Stimulated activated CD4-positive, alpha-beta T cell treated with anti-CD3 and anti-CD28 coated beads, Interleukin-12 subunit alpha, Interleukin-12 subunit beta, amount 100 ng/mL, for 24 hours (primary cell): ENCODE results near the gene NLGN1.

Source experiments
- DNase-seq, 2 experiments: peaks; one replicate each; pipeline ENCODE4 v3.0.0-alpha.2; 2020; ENCODE audit warnings: low read depth in 2 of 2

Gene NLGN1

GRCh38 chr3:173639098-173639497 is 241.6 kb downstream of the NLGN1 start:
- DNase-seq = no peak

DNA sequence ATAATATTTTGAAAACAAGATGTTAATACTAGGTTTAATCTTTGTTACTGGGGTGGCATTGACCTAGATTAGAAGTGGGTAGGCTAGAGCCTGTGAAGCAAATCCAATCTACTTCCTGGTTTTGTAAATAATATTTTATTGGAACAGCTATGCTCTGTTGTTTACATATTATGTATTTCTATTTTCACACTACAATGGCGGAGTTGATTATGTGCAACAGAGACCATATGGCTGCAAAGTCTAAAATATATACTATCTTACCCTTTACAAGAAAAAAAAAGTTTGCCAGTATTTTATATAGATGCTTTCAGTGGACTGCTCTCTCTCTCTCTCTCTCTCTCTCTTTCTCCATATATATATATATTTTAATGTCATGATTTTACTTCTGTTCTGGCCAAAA is 244.2 kb downstream of the NLGN1 start:
- DNase-seq = no peak

DNA sequence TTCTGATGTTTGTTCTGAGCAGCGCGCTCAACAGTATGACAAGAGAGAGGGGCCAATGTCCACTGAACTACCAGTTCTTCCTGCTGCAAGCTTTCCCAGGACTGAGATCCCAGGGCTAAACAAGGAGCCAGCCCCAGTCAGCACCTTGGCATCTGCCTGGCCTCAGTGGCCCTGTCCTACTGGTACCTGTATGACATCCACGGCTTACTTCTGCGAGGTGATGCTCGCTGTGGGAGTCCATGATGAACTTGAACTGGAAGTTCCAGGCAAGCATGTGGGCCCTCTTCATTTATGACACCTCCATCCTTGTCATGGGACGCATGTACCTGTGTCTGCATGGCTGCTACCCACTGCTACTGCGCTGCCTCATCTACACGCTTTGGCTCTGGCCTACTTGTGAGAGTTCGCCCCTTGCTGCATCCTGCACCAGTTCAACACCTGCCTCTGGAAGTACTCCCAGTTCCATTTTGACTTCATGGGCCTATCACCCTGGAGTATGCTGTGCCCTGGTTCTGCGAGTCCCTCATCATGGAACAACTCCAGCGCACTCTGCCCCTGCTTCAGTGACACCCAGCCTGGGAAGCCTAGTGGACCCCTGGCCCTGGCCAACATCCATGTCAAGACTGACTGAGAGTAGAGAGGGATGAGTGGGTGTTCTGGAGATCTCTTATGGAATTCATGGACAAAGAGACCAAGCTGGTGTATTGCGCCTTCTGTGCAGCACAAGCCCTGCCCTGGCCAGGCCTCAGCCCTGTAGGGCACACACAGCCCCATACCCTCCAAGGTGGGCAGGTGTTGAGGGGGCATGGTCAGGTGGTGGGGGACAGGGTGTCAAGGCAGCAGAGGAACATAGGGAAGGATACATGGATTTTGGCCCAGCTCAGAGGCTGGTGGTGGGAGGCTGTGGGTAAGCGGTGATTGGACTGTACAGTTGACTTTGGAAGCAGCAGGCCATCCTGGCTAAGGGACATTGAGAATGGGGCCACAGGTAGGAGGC is 246.8 kb downstream of the NLGN1 start:
- no peak for DNase-seq

DNA sequence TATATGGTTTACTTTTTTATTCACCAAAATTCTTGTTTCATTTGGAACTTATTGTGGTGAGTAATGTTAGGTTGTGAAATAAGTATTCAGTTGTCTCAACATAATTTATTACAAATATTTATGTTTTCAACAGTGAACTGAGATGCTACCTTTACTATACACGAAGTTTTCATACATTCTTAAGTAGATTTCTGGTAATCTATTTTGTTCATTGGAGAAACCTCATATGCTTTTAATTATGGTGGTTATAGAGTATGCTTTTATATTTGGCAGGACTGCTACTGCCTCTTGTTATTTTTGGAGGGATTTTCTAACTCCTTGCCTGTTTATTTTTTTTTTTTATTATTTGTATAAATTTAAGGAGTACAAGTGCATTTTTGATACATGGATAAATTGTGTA is 253.1 kb downstream of the NLGN1 start:
- DNase-seq = no peak

- DNase-seq = no peak
Observed at GRCh38 chr3:173652093-173652492, 254.5 kb downstream of the NLGN1 start.

- DNase-seq = no peak
Observed at GRCh38 chr3:173653781-173654180, 256.2 kb downstream of the NLGN1 start.

GRCh38 chr3:173659972-173660371 is 262.4 kb downstream of the NLGN1 start:
- DNase-seq = no peak

GRCh38 chr3:173660645-173661299 is 263.2 kb downstream of the NLGN1 start:
- DNase-seq = no peak

GRCh38 chr3:173663696-173664111 is 266.2 kb downstream of the NLGN1 start:
- no peak for DNase-seq

DNA sequence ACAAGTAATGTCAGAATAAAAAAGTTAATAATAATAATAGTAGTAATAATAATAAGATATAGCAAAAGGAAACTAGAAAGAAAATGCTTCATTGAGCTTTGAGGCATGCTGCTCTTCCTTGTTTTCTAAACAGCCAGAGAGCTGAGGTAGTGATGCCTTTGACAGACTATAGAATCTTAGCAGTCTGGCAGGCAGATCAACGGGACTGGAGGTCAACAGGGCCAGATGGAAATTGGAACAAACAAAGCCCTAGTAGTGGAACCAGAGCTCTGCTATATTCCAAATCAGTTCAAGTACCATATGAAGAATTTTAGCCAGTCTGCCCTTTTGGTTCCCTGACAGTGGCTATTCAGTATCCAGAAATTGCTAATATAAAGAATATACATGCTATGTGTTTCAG is 278.6 kb downstream of the NLGN1 start:
- DNase-seq = no peak

DNA sequence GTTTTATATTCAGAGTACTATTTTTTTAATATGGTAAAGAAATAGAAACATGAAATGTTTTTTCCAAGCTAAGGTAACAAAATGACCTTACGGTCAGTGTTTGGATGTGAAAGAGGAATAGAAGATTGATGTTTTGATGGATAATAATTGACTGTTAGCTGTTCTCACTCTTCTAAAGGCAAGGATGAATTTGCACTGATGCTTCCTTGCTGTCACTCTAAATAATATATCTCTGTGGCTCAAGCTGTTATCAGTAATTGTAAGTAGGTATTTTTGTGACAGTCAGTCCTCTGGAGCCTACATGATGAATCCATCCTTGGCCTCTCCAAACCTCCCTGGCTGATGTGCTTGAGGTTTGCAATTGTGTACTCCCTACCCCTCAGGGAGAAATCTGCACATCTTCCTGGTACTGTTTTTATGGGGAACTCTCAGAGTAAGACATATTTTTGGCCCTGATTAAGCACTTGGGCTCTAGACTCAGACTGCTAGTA is 283.7 kb downstream of the NLGN1 start:
- DNase-seq = no peak

- no peak for DNase-seq
Observed at GRCh38 chr3:173685456-173685855, 287.9 kb downstream of the NLGN1 start.

- no peak for DNase-seq
Observed at GRCh38 chr3:173688216-173688842, 290.8 kb downstream of the NLGN1 start.

- no peak for DNase-seq
Observed at GRCh38 chr3:173690542-173691180, 293.1 kb downstream of the NLGN1 start.

GRCh38 chr3:173699353-173699752 is 301.8 kb downstream of the NLGN1 start:
- DNase-seq = no peak

- no peak for DNase-seq
Observed at GRCh38 chr3:173700336-173700735, 302.8 kb downstream of the NLGN1 start.

- no peak for DNase-seq
Observed at GRCh38 chr3:173702561-173702960, 305.0 kb downstream of the NLGN1 start.

DNA sequence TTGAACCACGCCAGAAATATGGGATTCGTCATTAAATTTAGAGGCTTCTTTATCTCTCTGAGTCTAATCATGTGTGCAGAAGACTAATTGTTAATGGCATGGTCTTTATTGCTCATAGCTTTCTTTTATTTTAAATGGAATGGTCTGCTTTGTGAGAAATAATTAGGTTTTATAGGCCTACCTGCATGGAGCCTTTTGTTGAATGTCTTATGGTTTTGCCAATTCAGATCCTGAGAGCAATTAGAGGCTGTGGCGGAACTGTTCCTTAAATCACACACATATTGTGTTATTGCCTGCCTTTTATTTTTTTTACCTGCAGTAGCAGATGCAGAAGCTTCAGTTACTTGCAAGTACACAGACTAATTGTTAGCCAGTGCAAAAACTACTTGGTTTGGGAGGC is 306.2 kb downstream of the NLGN1 start:
- DNase-seq = no peak

DNA sequence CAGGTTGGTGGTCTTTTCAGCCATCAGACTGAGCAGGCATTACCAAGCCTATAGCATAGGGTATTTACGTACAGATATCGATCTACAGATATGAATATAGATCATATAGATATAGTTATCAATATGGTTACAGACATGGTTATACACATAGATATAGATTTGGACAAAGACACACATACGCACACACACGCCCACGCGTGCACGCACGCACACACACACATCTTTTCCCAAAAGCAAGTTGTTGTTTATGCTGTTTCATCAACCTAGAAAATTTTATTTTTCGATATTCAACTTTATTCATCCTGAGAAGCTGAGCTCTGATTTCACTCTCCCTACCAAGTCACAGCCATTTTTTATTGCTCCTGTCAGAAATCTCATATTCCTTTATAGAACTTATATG is 309.1 kb downstream of the NLGN1 start:
- DNase-seq = no peak

GRCh38 chr3:173708191-173708590 is 310.6 kb downstream of the NLGN1 start:
- DNase-seq = no peak

- DNase-seq = no peak
Observed at GRCh38 chr3:173709026-173709425, 311.5 kb downstream of the NLGN1 start.

GRCh38 chr3:173711619-173712018 is 314.1 kb downstream of the NLGN1 start:
- DNase-seq = no peak
